Activated CD8-positive, alpha-beta memory T cell treated with anti-CD3 and anti-CD28 coated beads for 1 hour (primary cell): ENCODE data around the gene MSH6.
"Not testable (repeated sequence)": the region's sequence is repeated elsewhere in the genome, so short reads cannot be mapped to it uniquely, and the experiment has no call there.

Experiments
- DNase-seq, 2 donors: peaks; one replicate each; pipeline ENCODE4 v3.0.0-alpha.2; 2020; ENCODE audit warnings: low read depth in 1 of 2; ENCODE audit errors: extremely low read depth in 1 of 2

MSH6 gene

GRCh38 chr2:47833516-47833968, 50.6 kb downstream of the MSH6 start:
- no peak for DNase-seq

- no peak for DNase-seq
Observed at GRCh38 chr2:47838249-47838648, 55.3 kb downstream of the MSH6 start.

- DNase-seq = no peak
Observed at GRCh38 chr2:47838686-47839085, 55.7 kb downstream of the MSH6 start.

GRCh38 chr2:47842846-47843245, 59.9 kb downstream of the MSH6 start:
- DNase-seq = no peak

GRCh38 chr2:47843407-47843806, 60.5 kb downstream of the MSH6 start:
- DNase-seq = no peak

- no peak for DNase-seq
Observed at GRCh38 chr2:47844162-47844561, 61.2 kb downstream of the MSH6 start.

GRCh38 chr2:47849368-47849767, 66.4 kb downstream of the MSH6 start:
- DNase-seq = no peak

GRCh38 chr2:47850198-47850597, 67.3 kb downstream of the MSH6 start:
- DNase-seq = no peak

GRCh38 chr2:47853067-47853777, 70.3 kb downstream of the MSH6 start:
- DNase-seq = not testable (repeated sequence)
